Inferior parietal cortex (tissue), 1 donor: ENCODE results near the gene KIF22.

Experiments used
- DNase-seq: peaks from one replicate; pipeline ENCODE4 v3.0.0-alpha.2; 2016; ENCODE audit errors: extremely low spot score

Gene KIF22

GRCh38 chr16:29841631-29842030, 51.1 kb downstream of the KIF22 start:
- no peak for DNase-seq

GRCh38 chr16:29842732-29843346, 52.3 kb downstream of the KIF22 start:
- no peak for DNase-seq

- DNase-seq: no peak
These were observed 53.4 kb downstream of the KIF22 start for GRCh38 chr16:29843931-29844330.

GRCh38 chr16:29844575-29845331, 54.2 kb downstream of the KIF22 start:
- DNase-seq: no peak

DNA sequence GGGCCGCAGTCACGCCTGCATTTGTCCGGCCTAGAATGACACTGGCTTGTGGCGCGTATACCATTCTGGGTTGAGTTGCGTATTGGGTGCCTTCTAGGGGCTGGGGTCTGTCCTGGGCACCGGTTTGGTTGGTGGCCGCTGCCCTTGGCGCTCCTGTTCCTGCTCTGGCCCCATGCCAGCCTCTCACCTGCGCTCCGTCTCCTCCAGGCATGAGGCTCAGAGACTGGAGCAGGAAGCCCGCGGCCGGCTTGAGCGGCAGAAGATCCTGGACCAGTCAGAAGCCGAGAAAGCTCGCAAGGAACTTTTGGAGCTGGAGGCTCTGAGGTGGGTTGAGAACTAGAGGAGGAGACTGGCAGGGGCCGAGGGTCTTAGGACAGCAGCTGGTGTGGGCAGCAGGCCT, 55.1 kb downstream of the KIF22 start:
- DNase-seq: no peak

DNA sequence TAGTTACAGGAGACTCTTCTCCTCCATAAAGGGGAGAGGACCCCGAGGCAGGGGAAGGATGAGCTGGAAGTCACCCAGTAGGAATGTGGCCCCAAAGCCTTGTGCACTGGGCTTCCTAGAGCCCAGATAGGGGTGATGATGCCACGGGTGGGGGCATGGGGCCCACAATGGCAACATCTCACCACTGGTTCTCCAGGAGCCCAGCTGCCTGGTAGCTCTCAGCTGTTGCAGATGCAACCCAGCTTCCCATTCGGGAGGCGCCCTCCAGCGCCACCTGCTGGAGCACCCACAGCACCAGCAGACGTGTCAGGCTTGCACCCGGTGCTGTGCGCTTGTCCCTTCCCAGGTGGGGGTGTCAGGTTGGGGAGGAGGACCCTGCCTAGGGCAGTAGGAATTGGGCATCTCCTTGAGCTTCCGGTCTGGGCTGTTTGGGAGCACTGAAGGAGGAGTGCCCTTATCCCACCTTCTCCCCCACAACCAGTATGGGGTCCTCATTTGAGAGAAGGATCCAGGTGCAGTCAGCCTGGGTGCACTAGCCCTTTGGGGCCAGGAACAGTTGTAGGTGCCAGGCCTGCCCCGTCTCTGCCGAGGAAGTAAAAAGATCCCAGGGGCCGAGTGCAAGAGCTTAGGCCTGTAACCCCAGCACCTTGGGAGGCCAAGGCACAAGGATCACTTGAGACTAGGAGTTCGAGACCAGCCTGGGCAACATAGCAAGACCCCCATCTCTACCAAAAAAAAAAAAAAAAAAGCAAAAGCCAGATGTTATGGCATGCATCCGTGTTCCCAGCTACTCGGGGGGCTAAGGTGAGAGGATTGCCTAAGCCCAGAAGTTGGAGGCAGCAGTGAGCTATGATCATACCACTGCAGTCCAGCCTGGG, 58.1 kb downstream of the KIF22 start:
- DNase-seq: peak; percentile 56

DNA sequence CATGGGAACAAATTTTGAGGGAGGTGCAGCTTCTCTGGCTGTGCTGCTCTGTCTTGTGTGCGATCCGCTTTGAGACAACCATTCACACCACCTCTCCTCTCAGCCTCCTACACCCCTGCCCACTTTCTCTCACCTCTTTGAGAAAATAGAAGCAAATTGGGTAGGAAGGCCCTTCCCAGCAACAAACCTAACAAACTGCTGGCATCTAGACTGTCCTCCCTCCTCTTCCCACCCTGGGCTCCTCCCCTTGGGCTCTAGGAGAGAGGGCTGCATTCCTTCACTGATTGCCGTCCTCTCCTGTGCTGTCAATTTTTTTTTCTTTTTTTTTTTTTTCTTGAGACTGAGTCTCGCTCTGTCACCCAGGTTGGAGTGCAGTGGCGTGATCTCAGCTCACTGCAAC, 59.0 kb downstream of the KIF22 start:
- DNase-seq: no peak

DNA sequence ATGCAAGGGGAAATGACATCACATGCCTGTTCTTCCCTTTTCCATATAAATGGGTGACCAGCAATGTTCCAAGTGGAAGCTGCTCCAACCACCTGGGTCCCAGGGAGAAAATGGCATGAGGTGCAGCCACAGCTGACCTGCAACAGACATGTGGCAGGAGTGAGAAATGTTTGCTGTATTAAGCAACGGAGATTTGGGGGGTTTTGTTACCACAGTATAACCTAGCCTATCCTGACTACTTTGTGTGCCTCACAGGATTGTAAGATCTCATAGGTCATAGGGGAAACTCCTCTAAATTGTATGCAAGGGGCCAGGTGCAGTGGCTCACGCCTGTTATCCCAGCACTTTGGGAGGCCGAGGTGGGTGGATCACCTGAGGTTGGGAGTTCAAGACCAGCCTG, 60.4 kb downstream of the KIF22 start:
- no peak for DNase-seq

- no peak for DNase-seq
These were observed 62.1 kb downstream of the KIF22 start for GRCh38 chr16:29852654-29853053.

GRCh38 chr16:29854520-29855100, 64.1 kb downstream of the KIF22 start:
- DNase-seq: no peak
